Endothelial cell (in vitro differentiated cells): ENCODE results near the gene PSMB7. TPM values are rescaled to one million over a fixed set of nuclear protein-coding genes. Genes with fewer than 3 reads are reported as not detected.

Source experiments
- DNase-seq: peaks from one replicate; pipeline ENCODE4 v3.0.0; 2021; ENCODE audit warnings: low spot score
- H3K27ac Mint-ChIP-seq: one replicate; pipeline ENCODE4 v1.8.0; 2021; ENCODE audit warnings: mixed read lengths, inconsistent platforms; ENCODE audit not compliant: unreplicated experiment
- H3K27me3 Mint-ChIP-seq: one replicate; pipeline ENCODE4 v1.8.0; 2021; ENCODE audit warnings: mild to moderate bottlenecking, moderate library complexity, mixed read lengths, inconsistent platforms; ENCODE audit not compliant: unreplicated experiment
- H3K36me3 Mint-ChIP-seq: one replicate; pipeline ENCODE4 v1.8.0; 2021; ENCODE audit warnings: mild to moderate bottlenecking, low read depth, mixed read lengths, inconsistent platforms; ENCODE audit not compliant: unreplicated experiment
- H3K4me1 Mint-ChIP-seq: one replicate; pipeline ENCODE4 v1.8.0; 2021; ENCODE audit warnings: mild to moderate bottlenecking, mixed read lengths, inconsistent platforms; ENCODE audit not compliant: unreplicated experiment
- H3K4me3 Mint-ChIP-seq: one replicate; pipeline ENCODE4 v1.8.0; 2021; ENCODE audit warnings: mild to moderate bottlenecking, mixed read lengths, inconsistent platforms; ENCODE audit not compliant: unreplicated experiment
- H3K9me3 Mint-ChIP-seq: one replicate; pipeline ENCODE4 v1.8.0; 2021; ENCODE audit warnings: mixed read lengths, inconsistent platforms; ENCODE audit not compliant: unreplicated experiment
- total RNA-seq: library from RNA; stranded (reverse); fragmentation: NEBNext Ultra II Directional; extraction: Animal tissue kit (Norgen Biotek cat#: 25700); gene quantifications from one replicate; pipeline ENCODE4 v1.2.1, GENCODE V29; 2021; ENCODE audit not compliant: unreplicated experiment
- TF ChIP-seq, protein P1 (sequence below): fragments of 200-600 bp; sonication (generic); IDR thresholded peaks from one replicate; pipeline ENCODE4 v1.5.0; 2021; ENCODE audit warnings: antibody characterized with exemption; ENCODE audit not compliant: unreplicated experiment

Gene PSMB7
- total RNA-seq, 1 donor from 2014 or later: 180 TPM

- Mint-ChIP-seq H3K9me3 (no peaks in the 10 kb centered on the region), H3K4me1 (peaks cover 3% of the 10 kb centered on the region), H3K27ac (no peak overlapping the region), H3K27me3 (peaks cover 17% of the 10 kb centered on the region), H3K36me3 (peaks cover 10% of the 10 kb centered on the region), H3K4me3 (no peak overlapping the region)
- TF ChIP-seq, protein P1, sequence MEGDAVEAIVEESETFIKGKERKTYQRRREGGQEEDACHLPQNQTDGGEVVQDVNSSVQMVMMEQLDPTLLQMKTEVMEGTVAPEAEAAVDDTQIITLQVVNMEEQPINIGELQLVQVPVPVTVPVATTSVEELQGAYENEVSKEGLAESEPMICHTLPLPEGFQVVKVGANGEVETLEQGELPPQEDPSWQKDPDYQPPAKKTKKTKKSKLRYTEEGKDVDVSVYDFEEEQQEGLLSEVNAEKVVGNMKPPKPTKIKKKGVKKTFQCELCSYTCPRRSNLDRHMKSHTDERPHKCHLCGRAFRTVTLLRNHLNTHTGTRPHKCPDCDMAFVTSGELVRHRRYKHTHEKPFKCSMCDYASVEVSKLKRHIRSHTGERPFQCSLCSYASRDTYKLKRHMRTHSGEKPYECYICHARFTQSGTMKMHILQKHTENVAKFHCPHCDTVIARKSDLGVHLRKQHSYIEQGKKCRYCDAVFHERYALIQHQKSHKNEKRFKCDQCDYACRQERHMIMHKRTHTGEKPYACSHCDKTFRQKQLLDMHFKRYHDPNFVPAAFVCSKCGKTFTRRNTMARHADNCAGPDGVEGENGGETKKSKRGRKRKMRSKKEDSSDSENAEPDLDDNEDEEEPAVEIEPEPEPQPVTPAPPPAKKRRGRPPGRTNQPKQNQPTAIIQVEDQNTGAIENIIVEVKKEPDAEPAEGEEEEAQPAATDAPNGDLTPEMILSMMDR: no peak
- no peak for DNase-seq
Measured at GRCh38 chr9:124325816-124326215, 89.4 kb downstream of the PSMB7 start.

DNA sequence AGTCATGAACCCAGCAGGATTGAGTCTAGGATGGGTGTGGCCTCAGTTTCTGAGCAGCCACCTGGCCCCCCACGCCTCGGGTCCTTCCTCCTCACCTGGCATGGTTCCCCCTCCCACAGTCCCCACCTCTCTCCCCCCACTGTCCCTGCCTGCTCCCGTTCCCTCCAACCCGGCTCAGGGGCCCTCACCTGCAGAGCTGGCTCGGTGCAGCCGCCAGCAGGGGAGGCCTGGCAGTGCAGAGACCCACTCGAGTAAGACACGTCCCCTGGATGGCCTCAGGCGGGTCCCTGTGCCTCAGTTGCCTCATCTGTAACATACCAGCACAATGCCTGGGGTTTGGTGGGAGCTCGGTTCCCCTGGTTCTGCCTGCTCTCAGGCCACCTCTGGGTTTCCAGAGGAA is 91.3 kb downstream of the PSMB7 start:
- no peaks in the 10 kb centered on the region for H3K9me3 Mint-ChIP-seq
- no peak for DNase-seq
- H3K4me3 Mint-ChIP-seq: no peak overlapping the region
- H3K4me1 Mint-ChIP-seq: no peaks in the 10 kb centered on the region
- peaks cover 18% of the 10 kb centered on the region for H3K27me3 Mint-ChIP-seq
- no peak overlapping the region for H3K27ac Mint-ChIP-seq
- peaks cover 4% of the 10 kb centered on the region for H3K36me3 Mint-ChIP-seq
- TF ChIP-seq, protein P1: no peak

DNA sequence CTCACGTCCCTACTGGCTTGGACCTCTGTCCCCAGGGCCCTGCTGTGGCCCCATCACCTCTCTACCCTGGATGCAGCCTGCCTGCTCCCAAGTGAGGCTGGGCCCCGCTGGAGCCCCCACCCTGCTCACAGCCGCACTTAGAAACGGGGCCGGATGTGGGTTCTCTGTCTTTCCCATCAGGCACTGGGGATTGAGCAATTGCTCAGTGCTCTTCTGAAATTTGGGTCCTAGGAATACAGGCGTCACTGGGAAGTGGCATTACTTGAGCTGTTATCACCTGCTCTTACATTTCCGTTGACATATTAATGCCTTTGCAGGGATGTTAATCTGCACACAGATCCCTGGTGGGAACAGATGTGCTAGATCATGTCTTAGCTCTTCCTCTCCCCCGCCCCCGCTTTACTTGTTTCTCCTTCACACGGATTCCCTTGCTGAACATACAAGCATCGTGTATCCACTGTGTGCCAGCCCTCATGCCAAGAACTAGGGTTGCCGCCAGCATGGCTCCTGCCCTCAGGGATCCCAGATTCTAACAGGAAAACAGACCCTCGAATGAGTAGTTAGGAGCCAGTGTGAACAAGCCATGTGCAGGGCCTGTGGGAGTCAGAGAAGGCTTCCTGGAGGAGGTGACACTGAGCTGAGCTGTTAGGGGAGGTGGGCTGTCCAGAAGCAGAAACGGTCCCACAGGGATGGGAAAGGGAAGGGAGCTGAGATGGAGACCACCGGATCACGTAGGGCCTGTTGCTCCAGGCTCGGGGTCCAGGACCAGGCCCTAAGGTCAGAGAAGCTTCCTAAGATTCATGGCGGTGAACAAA is 92.4 kb downstream of the PSMB7 start:
- Mint-ChIP-seq H3K4me1 (no peaks in the 10 kb centered on the region), H3K9me3 (no peaks in the 10 kb centered on the region), H3K36me3 (peaks cover 4% of the 10 kb centered on the region), H3K27me3 (peaks cover 18% of the 10 kb centered on the region), H3K27ac (no peak overlapping the region), H3K4me3 (no peak overlapping the region)
- TF ChIP-seq, protein P1: no peak
- DNase-seq: no peak

DNA sequence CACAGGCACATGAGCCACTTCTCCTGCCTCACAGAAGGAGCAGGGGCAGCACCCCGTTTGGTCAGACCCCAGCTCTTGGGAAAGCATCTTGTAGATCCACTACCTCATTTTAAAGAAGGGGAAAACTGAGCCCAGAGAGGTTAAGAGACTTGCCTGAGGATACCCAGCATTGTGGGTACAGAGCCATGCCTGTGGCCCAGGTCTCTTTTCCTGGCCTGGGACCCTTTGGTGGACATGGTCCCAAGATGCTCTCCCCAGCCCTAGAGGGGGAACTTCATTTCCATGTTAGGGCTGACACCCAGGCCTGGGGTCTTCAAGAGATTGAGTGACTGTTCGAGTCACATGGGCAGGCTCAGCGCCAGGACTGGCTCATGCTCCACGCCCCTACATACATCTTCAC is 93.3 kb downstream of the PSMB7 start:
- Mint-ChIP-seq H3K27me3 (peaks cover 17% of the 10 kb centered on the region), H3K27ac (no peak overlapping the region), H3K9me3 (no peaks in the 10 kb centered on the region), H3K4me3 (no peak overlapping the region), H3K4me1 (no peaks in the 10 kb centered on the region), H3K36me3 (peaks cover 8% of the 10 kb centered on the region)
- no peak for DNase-seq
- TF ChIP-seq, protein P1: no peak

DNA sequence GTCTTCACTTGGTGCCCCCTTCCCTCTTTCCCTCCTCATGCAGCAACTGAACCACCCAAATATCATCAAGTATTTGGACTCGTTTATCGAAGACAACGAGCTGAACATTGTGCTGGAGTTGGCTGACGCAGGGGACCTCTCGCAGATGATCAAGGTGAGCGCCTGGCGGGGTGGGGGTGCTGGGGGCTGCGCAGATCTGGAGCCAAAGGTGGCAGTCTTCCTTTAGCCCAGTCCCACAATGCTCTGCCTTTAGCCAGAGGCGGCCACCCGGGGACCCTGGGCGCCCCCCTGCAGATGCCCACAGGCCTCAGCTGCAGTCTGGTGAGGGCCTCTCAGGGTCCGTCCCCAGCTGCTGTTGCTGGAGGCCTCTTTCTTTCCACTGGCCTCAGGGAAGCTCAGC is 93.8 kb downstream of the PSMB7 start:
- H3K4me1 Mint-ChIP-seq: no peaks in the 10 kb centered on the region
- no peak overlapping the region for H3K4me3 Mint-ChIP-seq
- H3K27me3 Mint-ChIP-seq: peaks cover 14% of the 10 kb centered on the region
- TF ChIP-seq, protein P1: no peak
- no peak for DNase-seq
- H3K36me3 Mint-ChIP-seq: peaks cover 8% of the 10 kb centered on the region
- no peaks in the 10 kb centered on the region for H3K9me3 Mint-ChIP-seq
- no peak overlapping the region for H3K27ac Mint-ChIP-seq
